GM21360 (cell line): ENCODE measurements around the gene RNASE13.

Experiments used
- ATAC-seq: cut with Tn5 transposase; IDR thresholded peaks from one replicate; pipeline ENCODE4 v1.9.1; 2021; ENCODE audit warnings: mild to moderate bottlenecking, moderate library complexity; ENCODE audit not compliant: unreplicated experiment

RNASE13 gene

DNA sequence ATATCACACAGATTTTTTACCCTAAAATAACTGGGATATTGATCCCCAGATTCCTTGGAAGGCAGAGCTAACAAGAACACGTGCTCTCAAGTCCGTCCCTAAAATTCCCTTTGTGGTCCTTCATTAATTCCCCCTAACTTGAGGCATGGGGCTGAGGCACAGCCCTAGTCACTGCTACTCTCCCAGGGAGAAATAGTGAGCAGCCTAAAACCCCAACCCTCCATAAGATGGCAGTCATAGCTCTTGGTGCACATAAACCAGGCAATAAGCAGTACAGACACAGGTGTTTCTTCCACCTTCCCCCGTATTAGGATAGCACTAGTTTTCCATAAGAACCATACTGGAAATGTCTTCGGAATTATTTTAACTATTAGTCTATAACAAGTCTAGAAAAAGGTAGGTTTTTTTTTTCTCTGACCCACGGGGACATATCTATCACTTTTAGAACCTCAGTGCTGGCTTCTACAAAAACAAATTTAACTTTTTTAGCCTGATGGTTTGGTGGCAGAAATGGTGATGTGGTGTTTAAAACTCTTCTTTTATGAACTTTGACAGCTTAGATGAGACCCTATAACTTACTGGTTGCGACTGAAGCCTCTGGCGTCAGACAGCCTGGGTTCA is 32.4 kb upstream of the RNASE13 start:
- ATAC-seq: no peak

GRCh38 chr14:21063479-21063878 is 28.9 kb upstream of the RNASE13 start:
- no peak for ATAC-seq

DNA sequence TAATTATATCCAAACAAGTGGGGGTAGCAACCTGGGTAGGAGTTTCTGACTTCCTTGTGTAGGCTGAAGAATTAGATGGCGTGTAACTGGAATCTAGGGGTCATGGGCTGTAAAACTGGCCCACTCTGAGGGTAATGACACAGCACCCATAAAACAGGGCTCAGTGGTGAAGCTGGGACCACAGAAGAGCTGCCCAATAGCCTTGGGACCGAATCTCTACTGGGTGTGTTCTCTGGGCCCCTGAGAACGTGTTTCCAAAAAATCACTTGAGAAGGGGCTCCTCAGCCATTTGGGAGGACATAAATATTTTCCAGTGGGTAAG is 26.7 kb upstream of the RNASE13 start:
- no peak for ATAC-seq

GRCh38 chr14:21060614-21061346 is 26.2 kb upstream of the RNASE13 start:
- ATAC-seq: no peak

DNA sequence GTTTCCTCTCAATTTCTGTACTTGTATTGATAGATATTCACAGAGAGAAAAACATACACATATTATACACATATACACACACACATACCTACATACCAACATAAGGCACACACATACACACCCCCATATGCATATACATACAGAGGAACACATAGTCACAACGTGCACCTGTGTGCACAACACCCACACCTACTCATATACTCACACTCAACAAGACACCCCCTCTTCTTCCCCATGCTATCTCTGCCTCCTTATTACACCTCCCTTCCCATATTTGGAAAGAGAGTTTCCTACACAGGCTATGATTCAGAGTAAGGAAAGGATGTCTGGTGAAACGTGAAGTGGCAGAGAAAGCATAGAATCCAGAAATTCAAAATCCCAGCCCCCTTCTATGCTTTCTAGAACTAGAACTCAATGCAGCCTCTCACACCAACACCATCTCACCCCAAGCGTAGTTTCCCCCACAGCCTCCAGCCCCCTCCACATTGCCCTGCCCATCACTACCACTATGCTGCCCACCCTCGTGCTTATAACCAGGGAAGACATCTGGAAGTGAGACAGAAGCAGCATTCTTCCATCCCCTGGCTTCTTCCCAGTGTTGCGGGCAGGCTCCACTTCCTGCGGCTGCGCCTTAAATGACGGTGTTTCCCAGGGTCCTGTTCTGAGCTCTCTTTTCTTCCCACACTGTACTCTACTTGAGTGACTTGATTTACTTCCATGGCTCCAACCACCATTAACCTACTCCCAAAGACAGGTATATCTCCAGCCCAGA is 25.4 kb upstream of the RNASE13 start:
- ATAC-seq: no peak

GRCh38 chr14:21058903-21059302 is 24.3 kb upstream of the RNASE13 start:
- ATAC-seq: no peak

- no peak for ATAC-seq
Observed at GRCh38 chr14:21057803-21058675, 23.4 kb upstream of the RNASE13 start, which contains the start of gene RNASE8. Gene RNASE8, plus strand, starts transcription at chr14:21057822. Its CDS starts 71 bp downstream, at chr14:21057893.

GRCh38 chr14:21056520-21057163 is 22.0 kb upstream of the RNASE13 start:
- no peak for ATAC-seq

- ATAC-seq: no peak
Observed at GRCh38 chr14:21055432-21056117, 21.0 kb upstream of the RNASE13 start.

- ATAC-seq: no peak
Observed at GRCh38 chr14:21054768-21055145, 20.1 kb upstream of the RNASE13 start.

GRCh38 chr14:21054123-21054767 is 19.6 kb upstream of the RNASE13 start:
- ATAC-seq: no peak

DNA sequence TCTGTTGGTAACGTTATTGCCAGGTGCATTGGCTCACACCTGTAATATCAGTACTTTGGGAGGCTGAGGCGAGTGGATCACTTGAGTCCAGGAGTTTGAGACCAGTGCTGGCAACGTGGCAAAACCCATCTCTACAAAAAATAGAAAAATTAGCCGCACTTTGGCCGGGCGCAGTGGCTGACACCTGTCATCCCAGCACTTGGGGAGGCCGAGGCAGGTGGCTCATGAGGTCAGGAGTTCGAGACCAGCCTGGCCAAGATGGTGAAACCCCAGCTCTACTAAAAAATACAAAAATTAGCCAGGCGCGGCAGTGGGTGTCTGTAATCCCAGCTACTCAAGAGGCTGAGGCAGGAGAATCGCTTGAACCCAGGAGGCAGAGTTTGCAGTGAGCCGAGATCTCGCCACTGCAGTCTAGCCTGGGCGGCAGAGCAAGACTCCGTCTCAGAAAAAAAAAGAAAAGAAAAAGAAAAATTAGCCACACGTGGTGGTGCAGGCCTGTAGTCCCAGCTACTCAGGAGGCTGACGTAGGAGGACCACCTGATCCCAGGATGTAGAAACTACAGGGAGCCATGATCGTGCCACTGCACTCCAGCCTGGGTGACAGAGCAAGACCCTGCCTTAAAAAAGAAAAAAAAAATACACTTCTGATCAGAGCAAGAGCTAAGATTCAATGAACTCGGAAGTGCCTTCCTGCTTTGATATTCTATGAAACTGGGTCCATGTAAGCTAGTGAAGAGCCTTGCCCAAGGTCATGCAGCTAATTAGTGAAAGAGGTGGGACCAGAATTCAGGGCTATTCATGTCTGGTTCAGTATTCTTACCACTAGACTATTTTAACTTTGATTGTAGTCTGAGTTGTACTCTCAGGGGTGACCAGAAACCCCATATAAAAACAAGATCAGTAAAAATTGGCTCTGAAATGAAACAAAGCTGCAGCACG is 18.8 kb upstream of the RNASE13 start:
- ATAC-seq: no peak

DNA sequence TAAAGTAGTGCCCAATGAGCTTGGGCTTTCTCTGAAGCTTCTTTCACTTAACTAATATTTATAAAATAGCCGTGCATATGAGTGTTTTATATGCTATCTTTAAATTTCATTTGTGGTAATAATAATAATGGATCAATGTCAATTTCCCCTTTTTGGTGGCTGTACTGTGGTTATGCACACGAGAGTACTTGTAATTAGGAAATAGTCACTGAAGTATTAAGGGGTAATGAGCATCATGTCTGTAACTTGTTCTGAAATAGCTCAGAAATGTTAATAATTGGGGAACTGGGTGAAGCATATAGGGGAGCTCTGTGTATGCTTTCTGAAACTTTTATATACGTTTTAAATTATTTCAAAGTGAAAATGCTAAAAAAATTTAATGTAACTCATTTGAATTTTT is 16.0 kb upstream of the RNASE13 start:
- no peak for ATAC-seq

- ATAC-seq: no peak
Observed at GRCh38 chr14:21049271-21049673, 14.7 kb upstream of the RNASE13 start.

DNA sequence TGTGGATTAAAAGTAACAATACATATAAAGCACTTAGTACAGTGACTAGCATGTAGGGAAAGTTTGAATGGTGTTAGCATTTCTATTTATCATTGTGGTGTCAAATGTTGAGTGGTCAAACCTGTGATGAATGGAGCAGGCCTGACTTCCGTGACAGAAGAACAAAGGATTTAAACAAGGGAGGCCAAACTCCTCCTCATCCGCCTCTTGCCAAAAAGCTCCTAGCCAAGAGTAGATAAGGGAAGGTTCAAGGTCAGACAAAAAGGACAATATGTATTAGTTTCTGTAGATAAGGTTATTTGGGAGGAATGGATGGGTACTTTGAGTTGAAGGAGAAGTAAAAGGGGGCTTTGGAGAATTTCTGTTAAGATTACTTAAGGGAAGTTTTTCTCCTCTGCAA is 14.0 kb upstream of the RNASE13 start:
- no peak for ATAC-seq

DNA sequence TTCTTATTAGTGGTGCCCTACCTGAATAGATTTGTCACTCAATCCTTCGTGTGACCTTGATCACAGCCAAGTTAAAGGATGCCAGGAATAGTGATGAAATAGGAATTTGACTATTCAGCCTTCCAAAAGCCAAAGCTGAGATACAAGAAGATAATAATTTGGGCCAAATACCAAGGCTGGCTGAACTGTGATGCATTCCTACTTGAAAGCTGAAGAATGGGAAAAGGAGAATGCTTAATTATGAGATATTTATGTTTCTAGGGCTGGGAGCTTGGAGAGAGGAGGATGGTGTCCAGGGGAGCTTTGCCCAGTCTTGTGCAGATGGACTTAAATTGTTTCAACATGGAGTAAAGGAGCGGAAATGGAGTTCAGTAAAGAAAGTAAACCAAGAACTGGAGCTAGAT is 12.8 kb upstream of the RNASE13 start:
- ATAC-seq: no peak

DNA sequence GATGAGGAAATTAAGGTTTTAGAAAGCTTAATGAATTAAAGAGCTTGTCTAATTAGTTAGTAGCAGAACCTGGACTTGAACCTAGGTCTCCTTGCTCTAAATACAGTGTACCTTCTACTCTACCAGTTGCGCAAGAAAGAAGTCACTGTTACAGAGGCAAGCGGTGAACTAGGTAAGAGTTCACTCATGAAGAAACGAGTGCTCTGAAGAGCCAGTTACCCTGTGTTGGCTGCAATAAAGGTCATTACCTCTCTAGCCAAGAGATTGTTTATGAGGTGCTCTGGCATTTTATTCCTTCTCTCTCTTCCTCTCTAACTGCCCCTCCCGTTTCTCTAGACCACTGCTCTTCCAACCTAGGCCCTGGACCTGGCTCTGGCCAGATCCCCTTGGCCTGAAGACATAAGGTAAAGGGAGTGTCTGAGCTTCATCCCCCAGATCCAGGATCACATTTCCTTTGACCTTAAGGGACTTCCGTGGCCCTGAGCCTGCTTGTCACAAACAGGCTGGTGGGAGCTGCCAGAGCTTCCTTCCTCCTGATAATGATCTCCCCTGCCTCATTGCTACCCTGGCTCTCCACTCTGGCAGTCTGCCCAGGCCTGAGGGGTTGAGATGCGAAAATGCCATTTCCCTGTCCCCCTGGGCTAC is 9.5 kb upstream of the RNASE13 start:
- no peak for ATAC-seq

DNA sequence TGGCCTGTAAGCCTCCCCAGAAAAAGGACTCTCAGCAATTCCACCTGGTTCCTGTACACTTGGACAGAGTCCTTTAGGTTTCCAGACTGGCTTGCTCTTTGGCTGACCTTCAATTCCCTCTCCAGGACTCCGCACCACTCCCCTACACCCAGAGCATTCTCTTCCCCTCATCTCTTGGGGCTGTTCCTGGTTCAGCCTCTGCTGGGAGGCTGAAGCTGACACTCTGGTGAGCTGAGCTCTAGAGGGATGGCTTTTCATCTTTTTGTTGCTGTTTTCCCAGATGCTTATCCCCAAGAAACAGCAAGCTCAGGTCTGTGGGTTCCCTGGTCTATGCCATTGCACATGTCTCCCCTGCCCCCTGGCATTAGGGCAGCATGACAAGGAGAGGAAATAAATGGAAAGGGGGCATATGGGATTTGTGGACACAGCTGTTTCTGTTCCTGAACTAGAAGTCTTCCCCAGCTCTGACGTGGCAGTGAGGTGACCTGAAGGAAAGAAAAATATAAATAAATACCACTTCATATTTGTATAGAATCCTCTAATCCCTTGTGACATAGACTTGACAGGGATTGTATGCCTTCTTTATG is 8.9 kb upstream of the RNASE13 start:
- ATAC-seq: no peak
